ENCODE results near the gene TLDC2.
"Not testable (repeated sequence)": the region's sequence is repeated elsewhere in the genome, so short reads cannot be mapped to it uniquely, and the experiment has no call there.

The TLDC2 gene

DNA sequence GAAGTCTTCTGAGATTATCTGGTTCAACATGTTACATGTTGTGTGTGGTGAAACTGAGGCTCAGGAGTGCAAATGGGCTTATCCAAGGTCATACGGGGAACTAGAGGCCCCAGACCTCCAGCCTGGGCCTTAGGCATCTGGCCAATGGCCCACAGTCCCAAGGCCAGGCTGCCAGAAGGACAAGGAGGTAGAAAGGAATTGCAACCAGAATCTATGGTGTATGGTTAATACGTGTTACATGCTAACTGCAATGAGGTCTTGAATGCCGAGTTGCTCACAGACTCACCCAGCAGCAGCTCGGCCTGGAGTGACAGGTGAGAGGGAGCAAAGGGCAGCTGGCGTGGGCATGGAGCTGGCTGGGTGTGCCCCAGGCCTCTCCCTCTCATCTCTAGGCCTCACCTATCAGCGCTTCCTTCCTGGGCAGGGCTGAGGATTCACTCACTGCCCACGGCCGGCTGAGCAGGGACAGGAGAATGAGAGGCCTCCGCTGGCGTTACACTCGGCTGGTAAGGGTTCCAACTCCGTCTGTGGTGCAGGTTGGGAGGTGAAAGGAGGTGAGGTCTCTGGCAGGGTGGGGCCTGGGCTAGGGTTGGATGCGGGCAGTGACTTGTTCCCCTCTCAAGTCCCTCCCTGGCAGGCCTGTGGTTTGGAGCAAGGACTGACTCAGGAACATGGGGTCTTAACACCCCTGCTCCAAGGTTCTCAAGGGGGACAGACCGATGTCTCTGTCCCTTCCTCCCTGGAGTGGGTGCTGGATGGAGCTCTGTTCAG, at the start of gene TLDC2:
TSS of gene TLDC2 (plus strand) at position 437 of the 771 bp plus-strand sequence. CDS start at position 474, 37 bp downstream.
- DNase-seq: no peak

DNA sequence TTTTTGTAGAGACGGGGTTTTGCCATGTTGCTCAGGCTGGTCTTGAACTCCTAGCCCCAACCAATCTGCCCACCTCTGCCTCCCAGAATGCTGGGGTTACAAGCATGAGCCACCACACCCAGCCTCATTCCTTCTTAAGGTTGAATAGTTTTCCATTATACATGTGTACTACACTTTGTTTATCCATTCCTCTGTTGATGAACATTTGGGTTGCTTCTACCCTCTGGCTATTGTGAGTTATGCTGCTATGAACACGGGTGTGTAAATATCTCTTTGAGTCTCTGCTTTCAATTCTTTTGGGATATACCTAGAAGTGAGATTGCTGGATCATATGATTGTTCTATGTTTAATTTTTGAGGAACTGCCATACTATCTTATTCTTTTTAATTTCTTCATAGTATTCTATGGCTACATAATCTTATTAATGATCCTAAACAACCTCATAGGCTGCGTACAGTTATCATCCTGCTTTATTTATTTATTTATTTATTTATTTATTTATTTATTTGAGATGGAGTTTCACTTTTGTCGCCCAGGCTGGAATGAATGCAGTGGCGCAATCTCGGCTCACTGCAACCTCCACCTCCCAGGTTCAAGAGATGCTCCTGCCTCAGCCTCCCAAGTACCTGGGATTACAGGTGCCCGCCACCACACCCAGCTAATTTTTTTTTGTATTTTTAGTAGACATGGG, 49.2 kb upstream of the TLDC2 start:
- no peak for DNase-seq

DNA sequence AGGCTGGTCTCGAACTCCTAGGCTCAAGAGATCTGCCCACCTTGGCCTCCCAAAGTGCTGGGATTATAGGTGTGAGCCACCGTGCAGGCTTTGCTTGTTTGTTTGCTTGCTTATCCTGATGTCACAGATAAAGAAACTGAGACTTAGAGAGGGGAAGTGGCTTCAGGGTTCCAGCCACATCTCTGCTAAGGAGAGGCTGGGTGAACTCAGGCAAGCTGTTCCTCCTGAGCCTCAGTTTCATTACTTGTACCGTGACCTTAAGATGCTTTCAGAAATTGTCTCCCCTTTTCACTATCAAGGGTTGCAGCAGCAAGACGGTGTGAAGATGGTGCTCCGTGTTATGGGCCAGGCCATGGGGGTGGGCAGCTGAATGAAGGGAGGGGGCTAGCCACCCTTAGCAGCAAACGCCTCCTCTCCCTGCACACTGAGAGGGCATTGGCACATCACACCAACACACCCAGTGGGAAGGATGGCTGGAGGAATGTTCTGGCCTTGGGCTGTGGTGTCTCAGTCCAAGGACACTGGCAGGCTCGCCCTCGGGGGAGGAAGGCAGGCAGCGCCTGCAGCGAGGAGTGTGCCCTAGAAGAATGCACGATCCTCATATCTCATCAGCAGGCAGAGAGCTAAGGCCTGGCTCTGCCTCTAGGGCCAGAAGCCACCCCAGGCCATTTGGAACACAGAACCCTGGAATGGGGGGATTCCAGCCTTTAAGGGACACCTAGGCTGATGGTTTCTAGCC, 48.2 kb upstream of the TLDC2 start:
- DNase-seq: no peak

DNA sequence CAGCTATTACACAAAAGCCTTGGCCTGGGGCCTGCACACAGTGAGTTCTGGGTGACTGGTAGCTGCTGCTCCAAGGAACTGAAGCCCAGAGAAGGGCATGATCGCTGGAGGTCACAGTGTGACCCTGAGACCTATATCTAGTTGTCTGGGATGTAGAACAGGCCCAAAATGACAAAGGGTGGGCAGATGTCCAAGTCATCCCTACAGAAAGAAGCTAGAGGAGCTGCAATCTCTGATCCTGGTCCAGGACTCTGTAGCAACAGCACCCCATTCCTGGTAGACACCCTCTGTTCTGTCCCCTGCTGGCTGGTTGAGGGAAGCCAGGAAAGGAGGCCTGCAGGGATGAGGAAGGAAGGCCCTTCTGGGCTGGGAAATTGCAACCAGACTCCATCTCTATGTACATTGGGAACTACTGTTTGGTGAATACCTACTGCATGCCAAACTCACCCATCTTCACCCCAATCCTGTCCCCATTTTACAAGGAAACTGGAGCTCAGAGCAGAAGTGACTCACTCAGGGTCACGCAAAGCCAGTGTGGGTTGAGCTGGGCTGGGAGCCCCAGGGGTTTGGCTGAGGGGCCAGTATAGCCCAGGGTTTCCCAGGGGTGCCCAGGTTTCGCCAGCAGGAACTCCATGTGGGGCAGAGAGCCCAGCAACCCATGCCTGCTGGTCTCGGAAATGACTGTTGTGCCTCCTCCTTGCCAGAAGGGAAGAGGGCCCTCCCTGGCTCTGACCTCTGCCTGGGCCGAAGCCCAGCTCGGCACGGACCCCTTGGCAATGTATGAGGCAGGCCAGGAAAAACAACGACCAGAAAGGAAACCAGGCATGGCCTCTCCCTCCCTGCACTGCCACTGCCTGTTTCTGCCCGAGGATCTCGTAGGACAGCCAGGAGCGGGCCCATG, 44.9 kb upstream of the TLDC2 start:
- no peak for DNase-seq

DNA sequence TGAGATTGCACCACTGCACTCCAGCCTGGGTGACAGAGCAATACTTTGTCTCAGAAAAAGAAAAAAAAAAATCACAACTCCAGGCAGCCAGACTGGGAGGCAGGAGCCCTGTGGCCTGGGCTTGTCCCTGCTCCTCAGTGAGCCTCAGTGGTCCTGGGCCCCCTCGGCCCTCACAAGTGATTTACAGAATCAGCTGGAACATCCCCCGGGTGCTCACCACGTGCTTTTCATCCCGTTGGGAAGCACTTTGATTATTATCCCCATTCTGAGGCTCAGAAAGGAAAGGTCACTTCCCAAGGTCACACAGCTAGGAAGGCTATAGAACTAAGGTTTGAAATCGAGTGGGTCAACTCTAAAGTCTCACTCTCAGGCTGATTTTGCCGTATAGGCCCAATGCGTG, 43.1 kb upstream of the TLDC2 start:
- no peak for DNase-seq

DNA sequence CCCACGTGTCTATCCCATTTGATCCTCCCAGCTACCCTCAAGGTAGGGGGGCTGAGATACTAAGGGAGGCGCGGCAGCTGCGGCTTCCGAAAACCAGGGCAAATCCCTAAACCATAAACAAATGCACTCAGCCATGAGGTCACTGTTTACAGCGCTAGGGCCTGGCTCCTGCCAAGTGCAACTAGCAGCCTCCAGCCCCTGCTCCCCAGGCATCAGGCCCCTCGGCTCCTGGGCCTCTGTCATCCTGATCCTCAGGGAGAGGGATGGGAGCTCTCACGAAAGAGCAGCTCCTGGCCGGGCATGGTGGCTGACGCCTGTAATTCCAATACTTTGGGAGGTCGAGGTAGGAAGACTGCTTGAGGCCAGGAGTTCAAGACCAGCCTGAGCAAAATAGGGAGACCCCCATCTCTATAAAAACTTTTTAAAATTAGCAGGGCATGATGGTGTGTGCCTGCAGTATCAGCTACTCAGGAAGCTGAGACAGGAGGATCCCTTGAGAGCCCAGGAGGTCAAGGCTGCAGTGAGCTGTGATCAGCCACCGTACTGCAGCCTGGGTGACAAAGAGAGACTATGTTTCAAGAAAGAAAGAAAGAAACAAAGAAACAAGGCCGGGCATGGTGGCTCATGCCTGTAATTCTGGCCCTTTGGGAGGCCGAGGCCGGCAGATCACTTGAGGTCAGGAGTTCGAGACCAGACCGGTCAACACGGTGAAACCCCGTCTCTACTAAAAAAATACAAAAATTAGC, 42.5 kb upstream of the TLDC2 start:
- no peak for DNase-seq

DNA sequence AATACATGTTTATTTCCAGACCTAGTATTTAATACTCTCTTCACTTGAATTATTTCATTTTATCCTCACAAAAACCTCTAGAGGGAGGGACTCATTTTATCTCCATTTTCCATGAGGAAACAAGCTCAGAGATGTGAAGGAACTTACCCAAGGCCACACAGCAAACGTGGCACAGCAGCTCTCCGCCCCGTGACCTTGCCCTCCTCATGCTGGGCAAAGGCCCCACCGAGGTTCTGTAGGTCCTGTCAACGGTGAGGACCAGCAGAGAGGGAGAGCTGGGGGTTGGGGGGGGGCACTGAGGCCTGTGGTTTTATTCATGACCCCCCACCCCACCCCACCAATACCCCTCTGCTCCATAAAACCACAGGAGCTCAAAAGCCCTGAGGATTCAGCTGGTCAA, 40.9 kb upstream of the TLDC2 start:
- no peak for DNase-seq

DNA sequence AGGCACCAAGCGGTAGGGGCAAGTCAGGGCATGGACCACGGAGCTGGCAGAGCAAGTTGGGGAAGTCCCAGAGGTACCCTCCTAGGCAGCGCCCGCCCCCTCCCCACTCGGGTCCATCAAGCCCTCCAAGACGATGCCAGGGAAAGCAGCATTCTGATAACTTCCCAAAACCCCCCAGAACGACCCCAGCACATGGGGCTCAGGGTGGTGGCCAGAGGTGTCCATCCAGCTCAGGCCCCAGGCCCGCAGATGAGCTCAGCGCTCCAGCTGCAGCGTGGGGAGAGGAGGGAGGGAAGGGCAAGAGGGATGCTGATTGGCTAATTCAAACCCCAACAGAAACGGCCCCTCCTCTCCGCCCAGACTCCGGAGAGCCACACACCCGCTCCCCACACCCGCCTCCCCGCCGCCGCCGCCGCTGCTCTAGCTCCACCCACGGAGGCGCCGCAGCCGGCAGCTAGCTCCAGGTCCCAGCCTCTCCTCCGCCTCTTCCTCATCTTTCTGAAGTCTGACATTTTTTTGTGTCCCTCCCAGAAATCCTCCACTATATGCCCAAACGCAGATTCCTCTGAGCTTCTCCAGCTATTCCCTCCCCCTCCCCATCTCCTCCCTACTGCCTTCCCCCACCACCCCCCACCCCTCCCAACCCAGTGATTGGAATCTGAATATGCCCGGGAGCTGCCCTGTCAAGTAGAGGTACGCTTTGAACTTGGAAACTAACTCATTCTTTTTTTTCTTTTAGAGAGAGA, 40.3 kb upstream of the TLDC2 start:
- peak; percentile 81 for DNase-seq

DNA sequence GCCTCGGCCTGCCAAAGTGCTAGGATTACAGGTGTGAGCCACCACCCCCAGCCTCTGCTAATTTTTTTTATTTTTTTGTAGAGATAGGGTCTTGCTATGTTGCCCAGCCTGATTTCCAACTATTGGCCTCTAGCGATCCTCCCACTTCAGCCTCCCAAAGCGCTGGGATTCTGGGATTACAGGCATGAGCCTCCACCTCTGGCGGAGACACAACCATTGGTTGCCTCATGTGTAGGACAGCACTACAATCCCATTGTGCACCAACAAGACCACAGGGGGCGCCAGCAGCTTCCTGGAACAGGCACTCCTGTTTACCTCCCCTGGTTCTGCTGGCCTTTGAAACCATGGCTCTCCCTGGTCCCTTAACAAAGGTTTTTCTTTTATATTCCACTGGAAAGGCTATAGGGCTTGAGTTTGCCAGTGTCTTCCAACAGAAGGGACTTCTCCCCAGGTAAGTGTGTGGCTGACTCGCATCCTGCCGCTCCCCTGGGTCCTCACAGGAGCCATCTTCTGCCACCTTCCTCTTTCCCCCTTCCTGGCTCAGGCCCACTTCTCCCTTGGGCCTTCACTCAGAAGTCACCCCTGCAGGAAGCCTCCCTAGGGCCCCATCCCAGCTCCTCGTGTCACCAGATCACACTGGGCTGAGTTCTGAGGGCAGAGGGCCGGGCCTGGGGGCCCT, 39.2 kb upstream of the TLDC2 start:
- DNase-seq: peak; percentile 31

DNA sequence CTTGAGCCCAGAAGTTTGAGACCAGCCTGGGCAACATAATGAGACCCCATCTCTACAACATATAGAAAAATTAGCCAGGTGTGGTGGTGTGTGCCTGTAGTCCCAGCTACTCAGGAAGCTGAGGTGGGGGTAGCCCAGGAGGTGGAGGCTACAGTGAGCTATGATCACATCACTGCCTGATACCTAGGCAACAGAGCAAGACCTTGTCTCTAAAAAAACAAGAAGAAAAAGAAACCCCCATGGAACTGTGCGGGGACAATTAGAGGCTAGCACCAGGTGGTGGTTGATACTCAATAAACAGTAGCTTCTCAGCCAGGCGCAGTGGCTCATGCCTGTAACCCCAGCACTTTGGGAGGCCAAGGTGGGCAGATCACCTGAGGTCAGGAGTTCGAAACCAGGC, 37.6 kb upstream of the TLDC2 start:
- not testable (repeated sequence) for DNase-seq

DNA sequence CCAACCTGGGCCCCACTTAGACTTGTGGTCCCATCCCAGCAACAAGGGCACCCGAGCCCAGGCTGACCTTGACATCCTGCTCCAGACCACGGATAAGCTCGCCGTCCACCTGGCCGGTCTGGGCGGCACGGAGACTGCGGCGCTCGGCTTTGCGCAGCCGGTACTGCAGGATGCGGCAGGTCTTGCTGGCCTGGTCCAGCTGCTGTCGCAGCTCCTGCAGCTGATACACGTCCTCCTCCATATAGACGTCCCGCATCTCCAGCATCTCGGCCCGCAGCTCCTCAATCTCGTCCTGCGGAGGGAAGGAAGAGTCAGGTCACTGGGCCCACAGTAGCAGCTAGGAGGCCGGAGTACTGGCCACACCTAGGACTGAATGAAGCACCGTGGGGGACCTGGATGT, 36.8 kb upstream of the TLDC2 start:
- DNase-seq: no peak

DNA sequence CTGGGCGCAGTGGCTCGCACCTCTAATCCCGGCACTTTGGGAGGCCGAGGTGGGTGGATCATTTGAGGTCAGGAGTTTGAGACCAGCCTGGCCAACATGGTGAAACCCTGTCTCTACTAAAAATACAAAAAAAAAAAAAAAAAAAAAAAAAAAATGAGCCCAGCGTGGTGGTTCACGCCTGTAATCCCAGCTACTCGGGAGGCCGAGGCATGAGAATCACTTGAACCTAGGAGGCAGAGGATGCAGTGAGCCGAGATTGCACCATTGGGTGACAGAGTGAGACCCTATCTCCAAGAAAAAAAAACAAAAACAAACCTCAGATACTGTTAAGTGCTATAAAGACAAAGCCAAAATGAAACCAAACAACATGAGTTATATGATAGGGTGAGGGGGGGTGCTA, 34.9 kb upstream of the TLDC2 start:
- not testable (repeated sequence) for DNase-seq

DNA sequence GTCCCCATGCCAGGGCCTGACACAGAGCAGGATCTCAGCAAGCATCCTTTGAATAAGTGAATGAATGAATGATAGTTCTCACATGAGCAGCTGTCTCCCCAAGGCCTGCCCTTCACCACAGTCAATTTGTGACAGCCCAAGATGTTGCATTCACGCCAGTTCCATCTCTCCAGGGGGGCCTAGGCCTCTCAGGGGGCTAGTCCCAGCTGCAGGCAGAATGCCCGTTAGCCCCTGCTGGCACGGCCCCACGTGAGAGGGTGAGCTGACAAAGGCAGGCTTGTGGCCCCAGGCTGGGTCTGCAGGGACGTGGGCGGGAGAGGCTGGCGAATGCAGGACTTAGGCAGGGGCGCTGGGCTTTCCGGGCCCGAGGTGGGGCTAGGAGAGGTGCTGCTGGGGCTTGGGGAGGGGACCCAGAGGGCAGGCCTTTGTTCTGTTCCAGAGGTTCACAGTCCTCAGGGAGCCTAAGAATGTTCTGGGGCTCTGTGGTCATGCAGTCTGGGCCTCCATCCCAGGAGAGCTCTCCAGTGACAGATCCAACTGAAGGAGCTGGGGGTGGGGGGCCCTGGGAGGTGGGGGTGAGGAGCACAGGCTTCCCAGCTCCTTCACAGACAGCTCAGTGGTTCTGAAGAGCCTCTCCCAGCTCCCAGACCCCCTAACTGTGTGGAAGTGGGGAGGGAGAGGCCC, 30.5 kb upstream of the TLDC2 start:
- no peak for DNase-seq

DNA sequence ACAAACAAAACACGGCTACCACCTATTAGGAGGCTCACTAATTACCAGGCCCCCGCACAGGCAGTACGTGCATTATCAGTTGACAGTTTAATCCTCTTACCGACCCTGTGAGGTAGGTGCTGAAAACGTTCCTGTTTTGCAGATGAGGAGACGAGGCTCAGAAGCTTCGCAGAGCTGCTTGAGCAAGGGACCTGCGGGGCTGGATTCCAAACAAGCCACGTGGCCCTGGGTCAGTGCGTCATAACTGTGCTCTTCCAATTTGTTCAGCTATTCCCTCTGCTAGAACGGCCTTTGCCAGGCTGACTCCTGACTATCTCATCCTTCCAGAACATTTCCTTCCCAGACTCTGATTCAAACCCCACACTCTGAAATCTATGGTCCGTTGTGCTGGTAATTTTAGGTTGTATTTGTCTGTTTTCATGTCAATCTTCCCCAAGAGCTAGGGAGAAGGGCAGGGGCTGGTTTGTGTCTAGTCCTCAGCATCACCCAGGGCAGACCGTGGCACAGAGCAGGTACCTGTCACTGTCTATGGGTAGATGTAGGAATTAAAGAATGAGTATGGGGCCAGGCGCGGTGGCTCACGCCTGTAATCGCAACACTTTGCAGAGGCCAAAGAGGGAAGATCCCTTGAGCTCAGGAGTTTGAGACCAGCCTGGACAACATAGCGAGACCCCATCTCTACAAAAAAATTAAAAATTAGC, 28.8 kb upstream of the TLDC2 start:
- DNase-seq: no peak

DNA sequence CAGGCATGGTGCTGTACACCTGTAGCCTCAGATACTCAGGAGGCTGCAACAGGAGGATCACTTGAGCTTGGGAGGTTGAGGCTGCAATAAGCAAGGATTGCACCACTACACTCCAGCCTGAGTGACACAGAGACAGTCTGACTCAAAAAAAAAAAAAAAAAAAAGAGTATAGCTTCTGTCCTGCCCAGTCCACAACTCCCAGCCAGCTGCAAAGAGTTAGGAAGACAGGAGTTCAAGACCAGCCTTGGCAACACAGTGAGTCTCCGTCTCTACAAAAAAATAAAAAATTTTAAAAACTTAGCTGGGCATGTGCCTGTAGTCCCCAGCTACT, 28.3 kb upstream of the TLDC2 start:
- no peak for DNase-seq

DNA sequence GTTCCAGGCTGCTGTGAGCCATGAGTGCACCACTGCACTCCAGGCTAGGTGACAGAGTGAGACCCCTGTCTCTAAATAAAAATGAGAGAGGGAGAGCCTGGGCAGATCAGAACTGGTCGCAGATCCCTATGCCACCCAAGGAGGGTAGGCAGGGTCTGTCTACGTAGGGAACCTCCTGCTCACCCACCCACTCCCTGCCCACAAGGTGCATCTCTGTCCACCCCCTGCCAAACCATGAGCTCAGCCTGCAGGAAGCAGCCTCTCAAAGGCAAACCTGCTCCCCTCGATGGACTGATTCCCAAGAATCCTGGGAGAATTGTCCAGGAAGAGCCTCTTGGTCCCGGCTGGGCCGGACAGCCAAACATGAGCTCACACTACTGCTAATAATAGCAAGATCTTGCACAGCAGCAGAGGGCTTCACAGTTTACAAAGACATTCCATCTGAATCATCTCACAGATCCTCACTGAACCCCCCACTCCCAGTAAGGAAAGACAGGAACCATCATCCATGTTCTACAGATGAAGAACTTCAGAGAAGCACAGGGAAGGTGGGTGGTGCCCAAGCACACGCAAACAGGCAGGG, 27.8 kb upstream of the TLDC2 start:
- DNase-seq: no peak

DNA sequence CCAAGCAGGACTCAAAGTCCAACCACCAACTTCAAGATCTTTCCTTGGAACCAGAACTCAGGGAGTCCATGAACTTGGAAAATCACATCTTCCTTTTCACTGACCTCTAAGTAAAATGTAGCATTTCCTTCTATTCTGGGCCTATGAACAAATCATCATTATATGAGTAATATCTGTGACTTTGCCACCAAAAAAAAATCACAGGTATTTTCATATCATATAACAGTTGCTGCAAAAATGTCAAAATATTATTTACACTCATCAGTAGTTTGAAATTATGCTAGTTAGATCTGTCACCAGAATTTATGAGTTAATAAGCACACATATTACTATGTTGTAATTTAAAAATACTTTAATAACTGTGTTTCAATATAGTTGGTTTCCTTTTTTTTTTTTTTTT, 27.3 kb upstream of the TLDC2 start:
- no peak for DNase-seq

DNA sequence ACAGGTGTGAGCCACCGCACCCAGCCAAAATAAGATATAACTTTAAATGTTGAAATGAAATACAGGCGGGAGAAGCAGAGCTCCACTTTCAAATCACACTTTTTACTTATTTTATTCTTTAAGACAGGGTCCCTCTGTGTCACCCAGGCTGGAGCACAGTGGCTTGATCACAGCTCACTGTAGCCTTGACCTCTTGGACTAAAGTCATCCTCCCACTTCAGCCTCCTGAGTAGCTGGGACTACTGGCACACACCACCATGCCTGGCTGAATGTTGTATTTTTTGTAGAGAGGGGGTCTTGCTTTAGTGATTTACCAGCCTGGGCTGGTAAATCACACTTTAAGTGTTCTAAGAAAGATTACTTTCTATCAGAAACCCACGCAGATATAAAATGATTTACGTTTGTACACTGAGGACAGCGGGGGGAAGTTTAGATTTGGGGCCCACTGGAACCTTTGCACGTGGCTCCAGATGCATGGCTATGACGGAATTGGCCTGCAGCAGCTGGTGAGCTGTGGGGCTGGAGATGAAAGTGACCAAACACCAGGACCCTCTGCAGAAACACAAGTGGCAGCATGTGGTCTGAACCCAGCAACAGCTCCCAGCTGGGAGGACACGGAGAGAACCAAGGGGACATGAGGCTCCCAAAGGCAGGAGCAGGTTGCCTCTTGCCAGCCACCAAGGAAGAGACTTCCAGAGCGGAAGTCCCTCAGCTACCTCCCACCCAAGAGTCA, 26.4 kb upstream of the TLDC2 start:
- no peak for DNase-seq
